HG03354 (cell line): ENCODE results near the gene AFF1.

ENCODE experiments used
- ATAC-seq: cut with Tn5 transposase; IDR thresholded peaks from one replicate; pipeline ENCODE4 v1.9.1; 2021; ENCODE audit warnings: mild to moderate bottlenecking; ENCODE audit not compliant: unreplicated experiment, poor library complexity, severe bottlenecking

The AFF1 gene

GRCh38 chr4:86934771-86935565 lies at the start of gene AFF1:
TSS of gene AFF1 (plus strand) at chr4:86935011. CDS start at chr4:86948534, 13,523 bp downstream.
- ATAC-seq: peak; percentile 46

- no peak for ATAC-seq
These were observed 44.0 kb upstream of the AFF1 start for GRCh38 chr4:86890790-86891189.

- peak; percentile 69 for ATAC-seq
These were observed 42.8 kb upstream of the AFF1 start, which contains the start of gene C4orf36 for GRCh38 chr4:86891762-86892635. TSS of gene C4orf36 (minus strand) at chr4:86892422. CDS start at chr4:86891520, 902 bp downstream.

- ATAC-seq: peak; percentile 24
These were observed 42.2 kb upstream of the AFF1 start for GRCh38 chr4:86892636-86892960.

GRCh38 chr4:86893136-86893535 lies 41.7 kb upstream of the AFF1 start:
- ATAC-seq: no peak

GRCh38 chr4:86894455-86894854 lies 40.4 kb upstream of the AFF1 start:
- ATAC-seq: no peak

- ATAC-seq: peak; percentile 63
These were observed 38.9 kb upstream of the AFF1 start for GRCh38 chr4:86895692-86896488.

- ATAC-seq: no peak
These were observed 38.2 kb upstream of the AFF1 start for GRCh38 chr4:86896596-86896995.

- no peak for ATAC-seq
These were observed 36.2 kb upstream of the AFF1 start for GRCh38 chr4:86898562-86898961.

- no peak for ATAC-seq
These were observed 32.9 kb upstream of the AFF1 start for GRCh38 chr4:86901864-86902263.

- no peak for ATAC-seq
These were observed 26.6 kb upstream of the AFF1 start for GRCh38 chr4:86908251-86908657.

- no peak for ATAC-seq
These were observed 25.1 kb upstream of the AFF1 start for GRCh38 chr4:86909546-86910295.

GRCh38 chr4:86910369-86910768 lies 24.4 kb upstream of the AFF1 start:
- no peak for ATAC-seq

GRCh38 chr4:86910820-86911684 lies 23.8 kb upstream of the AFF1 start:
- no peak for ATAC-seq

GRCh38 chr4:86916392-86916791 lies 18.4 kb upstream of the AFF1 start:
- no peak for ATAC-seq

- no peak for ATAC-seq
These were observed 17.4 kb upstream of the AFF1 start for GRCh38 chr4:86917212-86918039.

- ATAC-seq: no peak
These were observed 16.2 kb upstream of the AFF1 start for GRCh38 chr4:86918539-86919072.
